Muscle layer of colon (tissue), 2 donors: ENCODE data around the gene HYKK.

Source experiments
- H3K27ac ChIP-seq: one replicate; pipeline ENCODE4 v1.7.0; 2013; ENCODE audit warnings: low read depth, mild to moderate bottlenecking, low read length, moderate library complexity
- H3K27me3 ChIP-seq, 2 donors: one replicate each; pipeline ENCODE4 v1.7.0; 2013; ENCODE audit warnings: low read length in 2 of 2, mild to moderate bottlenecking in 2 of 2; ENCODE audit not compliant: insufficient read depth in 2 of 2, control insufficient read depth in 1 of 2
- H3K36me3 ChIP-seq: one replicate; pipeline ENCODE4 v1.7.0; 2013; ENCODE audit warnings: mild to moderate bottlenecking, low read length; ENCODE audit not compliant: insufficient read depth
- H3K4me1 ChIP-seq: one replicate; pipeline ENCODE4 v1.7.0; 2013; ENCODE audit warnings: mild to moderate bottlenecking, low read length; ENCODE audit not compliant: insufficient read depth
- H3K4me3 ChIP-seq, 2 donors: one replicate each; pipeline ENCODE4 v1.7.0; 2013; ENCODE audit warnings: low read length in 2 of 2, low read depth in 1 of 2, mild to moderate bottlenecking in 1 of 2, moderate library complexity in 1 of 2
- H3K9ac ChIP-seq: one replicate; pipeline ENCODE4 v1.7.0; 2013; ENCODE audit warnings: low read length
- H3K9me3 ChIP-seq: one replicate; pipeline ENCODE4 v1.7.0; 2013; ENCODE audit warnings: mild to moderate bottlenecking, low read length
- donor health status: abdominal sarcoma.
- donor health status: Adenocarcinoma of cecum.

The HYKK gene

DNA sequence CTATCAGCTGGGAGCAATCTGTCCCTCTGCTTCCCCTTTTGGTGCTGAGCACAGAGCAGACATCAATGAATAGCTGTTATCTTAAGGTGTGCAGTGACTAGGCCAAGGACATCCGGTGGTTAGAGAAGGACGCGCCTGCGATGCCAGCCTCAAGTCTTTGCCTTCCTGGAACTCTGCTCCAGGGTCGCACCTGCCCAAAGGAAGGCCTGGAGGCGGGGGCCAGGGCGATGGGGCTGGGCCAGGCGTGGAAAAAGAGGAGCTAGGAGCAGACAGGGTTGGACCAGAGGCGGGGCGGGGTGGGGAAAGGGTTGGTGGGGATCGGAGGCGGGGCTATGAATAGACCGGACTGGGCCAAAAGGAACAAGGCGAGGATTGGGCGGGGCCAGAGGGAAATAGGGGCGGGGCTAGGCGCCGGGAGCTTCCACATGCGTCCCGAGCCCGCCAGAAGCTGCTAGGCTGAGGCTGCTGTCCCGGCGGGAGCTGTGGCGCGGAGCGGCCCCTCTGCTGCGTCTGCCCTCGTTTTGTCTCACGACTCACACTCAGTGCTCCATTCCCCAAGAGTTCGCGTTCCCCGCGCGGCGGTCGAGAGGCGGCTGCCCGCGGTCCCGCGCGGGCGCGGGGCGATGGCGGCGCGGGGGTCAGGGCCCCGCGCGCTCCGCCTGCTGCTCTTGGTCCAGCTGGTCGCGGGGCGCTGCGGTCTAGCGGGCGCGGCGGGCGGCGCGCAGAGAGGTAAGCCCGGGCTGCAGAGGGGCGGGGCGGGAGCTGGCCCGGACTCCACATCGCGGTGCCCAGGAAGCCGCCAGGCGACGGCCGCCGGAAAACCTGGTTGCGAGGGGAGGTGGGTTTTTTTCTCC lies 57.9 kb downstream of the HYKK start, which contains the start of gene CHRNA5:
Gene CHRNA5 (plus strand): TSS at position 424 of the 854 bp plus-strand sequence. CDS start 200 bp downstream, at position 624.
- H3K36me3 ChIP-seq = no peaks in the 10 kb centered on the region
- H3K27ac ChIP-seq = peak within 1 kb of the TSS; percentile 75
- H3K9me3 ChIP-seq = no peaks in the 10 kb centered on the region
- peak within 1 kb of the TSS; percentile 55 to 76 for H3K4me3 ChIP-seq
- no peaks in the 10 kb centered on the region for H3K27me3 ChIP-seq
- peaks cover 12% of the 10 kb centered on the region for H3K4me1 ChIP-seq
- H3K9ac ChIP-seq = peak within 1 kb of the TSS; percentile 40

- H3K36me3 ChIP-seq = no peaks in the 10 kb centered on the region
- H3K4me1 ChIP-seq = peaks cover 12% of the 10 kb centered on the region
- peak overlapping the region; percentile 55 to 76 for H3K4me3 ChIP-seq
- H3K27me3 ChIP-seq = no peaks in the 10 kb centered on the region
- peak overlapping the region; percentile 36 for H3K27ac ChIP-seq
- peak overlapping the region; percentile 40 for H3K9ac ChIP-seq
- no peaks in the 10 kb centered on the region for H3K9me3 ChIP-seq
These were observed 58.8 kb downstream of the HYKK start for GRCh38 chr15:78565951-78566774.

GRCh38 chr15:78567531-78567930 lies 60.2 kb downstream of the HYKK start:
- Histone ChIP-seq H3K9me3 (no peaks in the 10 kb centered on the region), H3K4me3 (no peak overlapping the region), H3K9ac (no peak overlapping the region), H3K27ac (no peak overlapping the region), H3K27me3 (no peaks in the 10 kb centered on the region), H3K36me3 (no peaks in the 10 kb centered on the region), H3K4me1 (peaks cover 12% of the 10 kb centered on the region)

- Histone ChIP-seq H3K4me3 (no peak overlapping the region), H3K36me3 (no peaks in the 10 kb centered on the region), H3K27ac (no peak overlapping the region), H3K9me3 (no peaks in the 10 kb centered on the region), H3K9ac (no peak overlapping the region), H3K4me1 (peaks cover 6% of the 10 kb centered on the region), H3K27me3 (no peaks in the 10 kb centered on the region)
These were observed 63.3 kb downstream of the HYKK start for GRCh38 chr15:78570710-78571109.

DNA sequence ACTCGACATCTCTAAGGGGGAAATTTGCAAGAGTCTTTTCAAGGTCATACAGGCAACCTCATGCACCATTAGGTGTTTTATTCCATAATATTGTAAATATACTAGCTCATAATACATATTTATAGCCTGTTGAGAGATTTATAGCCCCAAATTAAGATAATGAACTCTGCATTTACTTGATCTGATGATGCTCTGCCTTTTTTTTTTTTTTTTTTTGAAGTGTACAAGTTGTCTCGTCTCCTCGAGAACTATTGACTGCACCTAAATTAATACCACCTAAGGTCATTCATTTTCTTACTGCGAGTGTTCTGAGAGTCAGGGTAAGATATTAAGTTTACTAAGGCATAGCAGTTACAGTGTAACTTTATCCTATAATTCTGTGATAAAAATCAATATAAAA lies 64.0 kb downstream of the HYKK start:
- Histone ChIP-seq H3K27ac (no peak overlapping the region), H3K36me3 (no peaks in the 10 kb centered on the region), H3K9ac (no peak overlapping the region), H3K27me3 (no peaks in the 10 kb centered on the region), H3K9me3 (no peaks in the 10 kb centered on the region), H3K4me1 (no peaks in the 10 kb centered on the region), H3K4me3 (no peak overlapping the region)

- H3K36me3 ChIP-seq = no peaks in the 10 kb centered on the region
- H3K9ac ChIP-seq = no peak overlapping the region
- no peak overlapping the region for H3K4me3 ChIP-seq
- H3K4me1 ChIP-seq = no peaks in the 10 kb centered on the region
- H3K27ac ChIP-seq = no peak overlapping the region
- no peaks in the 10 kb centered on the region for H3K9me3 ChIP-seq
- no peaks in the 10 kb centered on the region for H3K27me3 ChIP-seq
These were observed 66.0 kb downstream of the HYKK start for GRCh38 chr15:78573416-78573815.

DNA sequence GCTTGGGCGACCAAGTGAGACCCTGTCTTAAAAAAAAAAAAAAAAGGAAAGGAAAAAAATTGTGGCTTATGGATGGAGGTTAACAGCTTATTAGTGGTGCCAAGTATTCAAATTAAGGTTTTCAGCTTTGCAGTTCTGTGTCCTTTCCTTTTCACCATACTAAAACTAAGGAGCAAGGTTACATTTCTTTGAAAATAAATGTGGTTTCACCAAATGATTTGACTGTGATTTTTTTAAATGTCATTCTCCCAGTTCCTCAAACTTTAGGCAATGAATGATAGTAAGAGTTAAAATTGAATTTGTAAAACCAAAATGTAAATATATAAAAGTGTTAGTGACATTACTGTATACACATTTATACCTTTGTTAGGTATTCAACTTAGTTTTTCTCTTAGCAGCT lies 67.6 kb downstream of the HYKK start:
- Histone ChIP-seq H3K9ac (no peak overlapping the region), H3K9me3 (no peaks in the 10 kb centered on the region), H3K27ac (no peak overlapping the region), H3K4me3 (no peak overlapping the region), H3K4me1 (no peaks in the 10 kb centered on the region), H3K27me3 (no peaks in the 10 kb centered on the region), H3K36me3 (no peaks in the 10 kb centered on the region)
